Measurements from ENCODE around the gene CCDC178.
"Not testable (repeated sequence)": the region's sequence is repeated elsewhere in the genome, so short reads cannot be mapped to it uniquely, and the experiment has no call there.

CCDC178 gene

GRCh38 chr18:32998921-32999320, 441.6 kb downstream of the CCDC178 start:
- no peak for DNase-seq (ENCODE audit: low spot score)

GRCh38 chr18:32998285-32998684, 442.2 kb downstream of the CCDC178 start:
- no peak for DNase-seq (ENCODE audit: low spot score)

GRCh38 chr18:32983721-32984120, 456.8 kb downstream of the CCDC178 start:
- no peak for DNase-seq (ENCODE audit: low spot score)

- DNase-seq (ENCODE audit: low spot score), result no peak
Observed at GRCh38 chr18:32980896-32981295, 459.6 kb downstream of the CCDC178 start.

- no peak for DNase-seq (ENCODE audit: low spot score)
Observed at GRCh38 chr18:32975501-32975900, 465.0 kb downstream of the CCDC178 start.

- DNase-seq (ENCODE audit: low spot score), result no peak
Observed at GRCh38 chr18:32975163-32975436, 465.4 kb downstream of the CCDC178 start.

- DNase-seq (ENCODE audit: low spot score), result no peak
Observed at GRCh38 chr18:32974421-32975162, 465.9 kb downstream of the CCDC178 start.

- DNase-seq (ENCODE audit: low spot score), result no peak
Observed at GRCh38 chr18:32968248-32968647, 472.3 kb downstream of the CCDC178 start.

GRCh38 chr18:32966141-32966540, 474.4 kb downstream of the CCDC178 start:
- DNase-seq (ENCODE audit: low spot score), result no peak

GRCh38 chr18:32961538-32961937, 479.0 kb downstream of the CCDC178 start:
- no peak for DNase-seq (ENCODE audit: low spot score)

- no peak for DNase-seq (ENCODE audit: low spot score)
Observed at GRCh38 chr18:32958746-32959145, 481.8 kb downstream of the CCDC178 start.

GRCh38 chr18:32956591-32957315, 483.8 kb downstream of the CCDC178 start:
- no peak for DNase-seq (ENCODE audit: low spot score)

- DNase-seq (ENCODE audit: low spot score), result not testable (repeated sequence)
Observed at GRCh38 chr18:32952318-32952717, 488.2 kb downstream of the CCDC178 start.

GRCh38 chr18:32937597-32937996, 502.9 kb downstream of the CCDC178 start:
- DNase-seq (ENCODE audit: low spot score), result no peak

GRCh38 chr18:32937066-32937465, 503.5 kb downstream of the CCDC178 start:
- DNase-seq (ENCODE audit: low spot score), result no peak

- DNase-seq (ENCODE audit: low spot score), result no peak
Observed at GRCh38 chr18:32934201-32934600, 506.3 kb downstream of the CCDC178 start.

GRCh38 chr18:32930695-32931301, 509.7 kb downstream of the CCDC178 start:
- no peak for DNase-seq (ENCODE audit: low spot score)

GRCh38 chr18:32929213-32929612, 511.3 kb downstream of the CCDC178 start:
- no peak for DNase-seq (ENCODE audit: low spot score)

GRCh38 chr18:32922951-32923430, 517.5 kb downstream of the CCDC178 start:
- DNase-seq (ENCODE audit: low spot score), result no peak

- no peak for DNase-seq (ENCODE audit: low spot score)
Observed at GRCh38 chr18:32920796-32921787, 519.4 kb downstream of the CCDC178 start.

GRCh38 chr18:32919799-32920198, 520.7 kb downstream of the CCDC178 start:
- DNase-seq (ENCODE audit: low spot score), result no peak

- DNase-seq (ENCODE audit: low spot score), result no peak
Observed at GRCh38 chr18:32918692-32919250, 521.8 kb downstream of the CCDC178 start.
